Suprapubic skin (tissue), 4 donors: ENCODE measurements around the gene TAF6L.

Experiments used
- EP300 ChIP-seq: sonication (generic); formaldehyde crosslinking; IDR thresholded peaks from one replicate; pipeline ENCODE4 v1.6.1; 2017; ENCODE audit warnings: antibody characterized with exemption
- POLR2A ChIP-seq, 2 donors: fragments of 450-650 bp; IDR thresholded peaks; one replicate each; pipeline ENCODE4 v1.6.1; 2017; ENCODE audit warnings: antibody characterized with exemption in 2 of 2, mild to moderate bottlenecking in 2 of 2, moderate library complexity in 2 of 2
- POLR2AphosphoS5 ChIP-seq, 3 donors: sonication (generic); formaldehyde crosslinking; IDR thresholded peaks; one replicate each; pipeline ENCODE4 v1.6.1; 2017; ENCODE audit warnings: antibody characterized with exemption in 3 of 3
- TF ChIP-seq, protein P1 (sequence below), 2 donors: fragments of 200-600 bp in 1 of 2; fragments of 450-650 bp in 1 of 2; sonication (generic) in 1 of 2; IDR thresholded peaks; one replicate each; pipeline ENCODE4 v1.5.1; 2016 to 2019; ENCODE audit warnings: antibody characterized with exemption in 2 of 2, mild to moderate bottlenecking in 1 of 2, moderate library complexity in 1 of 2

DNA sequence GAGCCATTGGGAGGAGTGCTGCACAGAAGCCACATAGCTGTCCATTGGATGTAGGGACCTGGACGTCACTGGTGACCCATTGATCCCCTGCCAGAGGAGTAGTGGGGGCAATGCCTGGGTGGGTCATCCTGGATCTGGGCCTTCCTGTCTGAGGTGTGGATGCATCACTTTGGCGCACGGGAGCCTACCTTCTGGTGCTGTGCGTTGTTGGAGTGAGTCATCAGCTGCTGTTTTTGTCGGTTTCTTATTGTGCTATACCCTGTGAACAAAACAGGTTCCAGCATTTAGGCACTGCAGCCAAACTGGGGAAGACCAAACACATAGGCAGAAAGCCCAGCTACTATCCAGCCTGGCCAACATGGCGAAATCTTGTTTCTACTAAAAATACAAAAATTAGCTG is 3.2 kb downstream of the TAF6L start:
- TF ChIP-seq, protein P1, sequence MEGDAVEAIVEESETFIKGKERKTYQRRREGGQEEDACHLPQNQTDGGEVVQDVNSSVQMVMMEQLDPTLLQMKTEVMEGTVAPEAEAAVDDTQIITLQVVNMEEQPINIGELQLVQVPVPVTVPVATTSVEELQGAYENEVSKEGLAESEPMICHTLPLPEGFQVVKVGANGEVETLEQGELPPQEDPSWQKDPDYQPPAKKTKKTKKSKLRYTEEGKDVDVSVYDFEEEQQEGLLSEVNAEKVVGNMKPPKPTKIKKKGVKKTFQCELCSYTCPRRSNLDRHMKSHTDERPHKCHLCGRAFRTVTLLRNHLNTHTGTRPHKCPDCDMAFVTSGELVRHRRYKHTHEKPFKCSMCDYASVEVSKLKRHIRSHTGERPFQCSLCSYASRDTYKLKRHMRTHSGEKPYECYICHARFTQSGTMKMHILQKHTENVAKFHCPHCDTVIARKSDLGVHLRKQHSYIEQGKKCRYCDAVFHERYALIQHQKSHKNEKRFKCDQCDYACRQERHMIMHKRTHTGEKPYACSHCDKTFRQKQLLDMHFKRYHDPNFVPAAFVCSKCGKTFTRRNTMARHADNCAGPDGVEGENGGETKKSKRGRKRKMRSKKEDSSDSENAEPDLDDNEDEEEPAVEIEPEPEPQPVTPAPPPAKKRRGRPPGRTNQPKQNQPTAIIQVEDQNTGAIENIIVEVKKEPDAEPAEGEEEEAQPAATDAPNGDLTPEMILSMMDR (IDR thresholded peaks at IDR 0.05) = no peak
- TF ChIP-seq POLR2AphosphoS5 (IDR thresholded peaks at IDR 0.05) = no peak
- TF ChIP-seq POLR2A (IDR thresholded peaks at IDR 0.05) = no peak
- no peak for TF ChIP-seq EP300
